Kidney epithelial cell (primary cell): ENCODE results near the gene ABTB2. TPM values are rescaled to one million over a fixed set of nuclear protein-coding genes. Genes with fewer than 3 reads are reported as not detected.
"Not testable (repeated sequence)": the region's sequence is repeated elsewhere in the genome, so short reads cannot be mapped to it uniquely, and the experiment has no call there.

Experiments
- DNase-seq: peaks from one replicate; pipeline ENCODE4 v3.0.0-alpha.2; 2010; ENCODE audit warnings: low read depth
- H3K27me3 ChIP-seq: 2 replicates; pipeline ENCODE4 v1.6.0; 2011; ENCODE audit warnings: low read length; ENCODE audit not compliant: control insufficient read depth, insufficient read depth
- H3K36me3 ChIP-seq: 2 replicates; pipeline ENCODE4 v1.5.1; 2011; ENCODE audit warnings: low read length; ENCODE audit not compliant: control insufficient read depth, insufficient read depth
- H3K4me3 ChIP-seq: 2 replicates; pipeline ENCODE4 v1.5.1; 2011; ENCODE audit warnings: low read depth, mild to moderate bottlenecking, control low read depth, low read length
- CTCF ChIP-seq: IDR thresholded peaks from 2 replicates; pipeline ENCODE4 v1.5.1; 2011; ENCODE audit warnings: mild to moderate bottlenecking, moderate library complexity, low read length, control low read depth, inconsistent platforms; ENCODE audit not compliant: insufficient read depth, poor library complexity, severe bottlenecking
- total RNA-seq: library from RNA; depleted of rRNA; stranded (reverse); fragments of >200 nt; gene quantifications from 2 replicates; pipeline ENCODE4 v1.2.3, GENCODE V29; 2015

The ABTB2 gene
- total RNA-seq, 1 donor from 2014 or later = 26.8 TPM

DNA sequence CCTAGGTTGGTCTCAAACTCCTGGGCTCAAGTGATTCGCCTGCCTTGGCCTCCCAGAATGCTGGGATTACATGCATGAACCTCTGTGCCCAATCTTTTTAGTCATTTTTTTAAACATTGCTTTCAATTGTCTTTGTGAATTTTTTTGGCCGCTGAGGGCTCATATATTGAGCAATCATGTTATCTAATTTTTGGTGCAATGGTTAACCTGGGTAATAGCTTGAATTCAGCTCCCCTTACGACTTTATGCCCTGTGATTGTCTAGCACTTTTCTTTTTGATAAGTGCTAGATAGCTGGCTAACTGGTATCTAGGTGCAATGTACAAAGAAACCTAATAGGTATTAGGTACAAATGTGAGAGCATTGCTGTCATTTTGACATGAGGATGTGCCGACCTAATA is 45.6 kb upstream of the ABTB2 start:
- Histone ChIP-seq H3K36me3 (no peaks in the 10 kb centered on the region), H3K4me3 (no peak overlapping the region), H3K27me3 (no peaks in the 10 kb centered on the region)
- DNase-seq = no peak
- no peak for TF ChIP-seq CTCF

GRCh38 chr11:34397811-34398210 is 40.0 kb upstream of the ABTB2 start:
- Histone ChIP-seq H3K27me3 (no peaks in the 10 kb centered on the region), H3K4me3 (no peak overlapping the region), H3K36me3 (no peaks in the 10 kb centered on the region)
- no peak for DNase-seq
- TF ChIP-seq CTCF = no peak

GRCh38 chr11:34397120-34397519 is 39.3 kb upstream of the ABTB2 start:
- no peak overlapping the region for H3K4me3 ChIP-seq
- no peak for DNase-seq
- no peaks in the 10 kb centered on the region for H3K36me3 ChIP-seq
- no peaks in the 10 kb centered on the region for H3K27me3 ChIP-seq
- no peak for TF ChIP-seq CTCF

DNA sequence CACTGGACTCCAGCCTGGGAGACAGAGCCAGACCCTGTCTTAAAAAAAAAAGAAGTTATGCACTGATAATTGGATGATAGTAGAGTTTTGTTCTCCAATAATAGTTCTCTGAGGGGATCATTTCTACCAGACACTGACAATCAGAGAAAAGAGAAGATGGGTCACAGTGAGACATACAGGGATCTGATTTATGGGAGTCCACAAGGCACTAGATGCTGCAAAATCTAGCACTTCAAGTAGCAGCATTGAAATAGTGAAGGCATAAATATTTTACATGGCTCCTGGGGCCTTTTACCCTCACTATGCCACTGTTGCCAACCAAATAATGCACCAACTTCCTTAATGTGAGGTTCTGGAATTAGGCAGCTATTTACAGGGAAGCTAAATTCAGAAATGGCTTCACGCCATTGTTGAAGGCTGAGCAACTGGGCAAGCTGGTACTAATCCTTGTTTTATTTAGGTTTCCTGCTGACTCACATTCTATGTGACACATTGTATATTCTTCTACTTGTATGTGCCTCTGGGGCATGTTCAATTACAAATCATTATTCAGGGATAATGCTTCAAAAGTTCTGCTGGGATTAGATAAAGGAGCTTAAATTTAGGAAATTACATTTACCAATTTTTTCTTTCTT is 38.2 kb upstream of the ABTB2 start:
- Histone ChIP-seq H3K4me3 (no peak overlapping the region), H3K27me3 (no peaks in the 10 kb centered on the region), H3K36me3 (no peaks in the 10 kb centered on the region)
- DNase-seq = no peak
- no peak for TF ChIP-seq CTCF

DNA sequence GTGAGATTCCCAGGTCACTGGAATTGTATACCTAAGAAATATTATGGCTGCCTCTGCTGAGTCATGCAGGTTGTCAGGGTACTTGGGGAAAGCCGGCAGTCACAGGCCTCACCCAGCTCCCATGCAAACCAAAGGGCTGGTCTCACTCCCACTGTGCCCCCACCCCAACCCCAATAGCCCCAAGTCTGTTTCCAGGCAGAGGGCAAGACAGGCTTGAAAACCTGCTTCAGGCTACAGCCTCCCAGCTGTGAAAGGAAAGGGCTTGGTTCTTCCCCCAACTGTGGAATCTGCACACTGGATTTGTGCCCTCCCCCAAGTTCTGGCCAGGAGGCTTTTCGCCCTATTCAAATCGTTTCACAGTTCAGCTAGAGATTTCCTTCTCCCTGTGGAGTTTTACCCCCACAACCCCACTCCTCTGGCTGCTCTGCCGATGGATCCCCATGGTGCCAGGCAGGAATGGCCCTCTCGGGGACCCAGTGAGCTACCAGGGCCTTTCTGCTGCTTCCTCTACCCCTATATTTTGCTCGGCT is 37.0 kb upstream of the ABTB2 start:
- no peak for DNase-seq
- no peaks in the 10 kb centered on the region for H3K36me3 ChIP-seq
- no peak for TF ChIP-seq CTCF
- H3K4me3 ChIP-seq = no peak overlapping the region
- H3K27me3 ChIP-seq = no peaks in the 10 kb centered on the region

GRCh38 chr11:34387653-34388052 is 29.8 kb upstream of the ABTB2 start:
- no peak for TF ChIP-seq CTCF
- Histone ChIP-seq H3K4me3 (no peak overlapping the region), H3K27me3 (no peaks in the 10 kb centered on the region), H3K36me3 (no peaks in the 10 kb centered on the region)
- no peak for DNase-seq

- H3K36me3 ChIP-seq, H3K4me3 ChIP-seq, DNase-seq, H3K27me3 ChIP-seq: not testable (repeated sequence)
Observed at GRCh38 chr11:34386356-34386755, 28.5 kb upstream of the ABTB2 start.
